22Rv1 (cell line): ENCODE measurements around the gene DSP.

Experiments
- ZFX ChIP-seq: fragments of 450-650 bp; IDR thresholded peaks from 2 replicates; pipeline ENCODE4 v1.6.1; 2017; ENCODE audit warnings: antibody characterized with exemption, borderline replicate concordance
- TF ChIP-seq, protein P1 (sequence below): fragments of 450-650 bp; IDR thresholded peaks from 2 replicates; pipeline ENCODE4 v1.5.1; 2017; ENCODE audit warnings: mild to moderate bottlenecking

DNA sequence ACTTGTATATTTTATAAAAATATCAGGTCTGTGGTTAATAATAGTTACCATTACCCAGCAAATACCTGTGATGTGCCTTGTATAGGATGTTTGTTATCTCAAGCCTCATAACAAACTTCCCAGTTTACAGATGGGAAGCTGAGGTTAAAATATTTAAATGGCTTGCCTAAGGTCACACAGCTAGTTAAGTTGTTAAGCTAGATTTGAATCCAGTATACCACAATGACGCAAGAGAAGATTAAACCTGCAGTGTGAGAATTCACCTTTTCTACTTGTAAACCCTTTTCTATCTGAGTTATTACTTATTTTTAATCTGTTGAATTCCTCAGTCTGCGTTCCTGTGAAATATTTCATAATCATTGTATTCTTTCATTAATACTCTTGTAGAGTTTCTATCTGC, 4.9 kb downstream of the DSP start:
- TF ChIP-seq, protein P1, sequence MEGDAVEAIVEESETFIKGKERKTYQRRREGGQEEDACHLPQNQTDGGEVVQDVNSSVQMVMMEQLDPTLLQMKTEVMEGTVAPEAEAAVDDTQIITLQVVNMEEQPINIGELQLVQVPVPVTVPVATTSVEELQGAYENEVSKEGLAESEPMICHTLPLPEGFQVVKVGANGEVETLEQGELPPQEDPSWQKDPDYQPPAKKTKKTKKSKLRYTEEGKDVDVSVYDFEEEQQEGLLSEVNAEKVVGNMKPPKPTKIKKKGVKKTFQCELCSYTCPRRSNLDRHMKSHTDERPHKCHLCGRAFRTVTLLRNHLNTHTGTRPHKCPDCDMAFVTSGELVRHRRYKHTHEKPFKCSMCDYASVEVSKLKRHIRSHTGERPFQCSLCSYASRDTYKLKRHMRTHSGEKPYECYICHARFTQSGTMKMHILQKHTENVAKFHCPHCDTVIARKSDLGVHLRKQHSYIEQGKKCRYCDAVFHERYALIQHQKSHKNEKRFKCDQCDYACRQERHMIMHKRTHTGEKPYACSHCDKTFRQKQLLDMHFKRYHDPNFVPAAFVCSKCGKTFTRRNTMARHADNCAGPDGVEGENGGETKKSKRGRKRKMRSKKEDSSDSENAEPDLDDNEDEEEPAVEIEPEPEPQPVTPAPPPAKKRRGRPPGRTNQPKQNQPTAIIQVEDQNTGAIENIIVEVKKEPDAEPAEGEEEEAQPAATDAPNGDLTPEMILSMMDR = no peak
- no peak for TF ChIP-seq ZFX
